ENCODE measurements around the gene LTBR. TPM values are rescaled to one million over a fixed set of nuclear protein-coding genes. Genes with fewer than 3 reads are reported as not detected.
A peak's percentile ranks its signal among the peaks of the same experiment; 100 is the strongest.

The LTBR gene
- total and polyA plus RNA-seq, 10 of the 15 experiments (the other 5 are each of a cell fraction or from before 2014, with no cell fraction given): 0.24 to 0.44 TPM; not detected in 8

DNA sequence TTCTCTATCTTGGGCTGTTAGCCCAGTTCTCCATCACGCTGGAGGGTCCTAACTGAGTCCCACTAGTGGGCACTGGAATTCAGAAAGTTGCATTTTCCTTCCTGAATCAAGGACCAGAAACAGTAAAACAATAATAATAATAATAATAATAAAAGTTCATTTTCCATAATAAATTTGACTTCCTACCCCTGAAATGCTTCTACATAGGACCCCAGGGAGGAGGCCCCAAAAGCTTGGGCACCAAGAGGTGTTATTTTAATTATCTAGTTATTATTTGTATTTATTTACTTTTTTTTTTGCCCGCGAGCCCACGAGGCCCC, 21.0 kb upstream of the LTBR start (continued):
- no peak for TF ChIP-seq TCF3 (IDR thresholded peaks at IDR 0.05; ENCODE audit: borderline replicate concordance, insufficient read depth, low read depth, low read length)
- TF ChIP-seq CUX1 (IDR thresholded peaks at IDR 0.05; ENCODE audit: insufficient replicate concordance, low read depth, low read length): no peak

- 0 out of 2 replicates have a peak, but pooled peaks have one; percentile 11 for TF ChIP-seq NR2F1 (conservative IDR thresholded peaks at IDR 0.05)
- TF ChIP-seq RUNX3 (IDR thresholded peaks at IDR 0.05; ENCODE audit: low read length): no peak
- TF ChIP-seq ZBTB11 (CRISPR knock-in tag; IDR thresholded peaks at IDR 0.05): no peak
- no peak for TF ChIP-seq RELB (IDR thresholded peaks at IDR 0.05; ENCODE audit: low read depth)
- H3K4me1 ChIP-seq (ENCODE audit: control insufficient read depth, insufficient read depth, low read length): peaks cover 10% of the 10 kb centered on the region
- ChIA-PET SMC1A (ENCODE audit: uncharacterized antibody, unreplicated experiment) (no interaction called here), RAD21 (ENCODE audit: unreplicated experiment) (interaction anchor here (1.3 kb wide), 1 partner anchor 28 kb away, joined by 3 read pairs; no protein-coding TSS in a partner anchor), CTCF (interaction anchor here (0.5 to 0.9 kb wide), 4 partner anchors 27 to 212 kb away, joined by 3 to 4 read pairs (median 3); no protein-coding TSS in a partner anchor), POLR2A (no interaction called here)
- WGBS (ENCODE audit: insufficient coverage, insufficient replicate concordance, low lambda C conversion rate, missing lambda C conversion rate): 12% methylated on average over 42 of the region's 59 CpGs
- H3K27me3 ChIP-seq (replicated peaks in 1 of 2; ENCODE audit: control insufficient read depth in 2 of 2, insufficient read depth in 2 of 2, low read length in 1 of 2): no peaks in the 10 kb centered on the region
- H3K79me2 ChIP-seq (ENCODE audit: control insufficient read depth, insufficient read depth, low read length): no peaks in the 10 kb centered on the region
- peak overlapping the region; percentile 83 for H3K4me2 ChIP-seq (ENCODE audit: control insufficient read depth, insufficient read depth)
- DNase-seq (ENCODE audit: low read depth, low spot score) (no peak), ATAC-seq (peak; percentile 75), FAIRE-seq (no peak)
- no peak overlapping the region for H3K27ac ChIP-seq (ENCODE audit: control insufficient read depth, insufficient read depth)
- H3K36me3 ChIP-seq (ENCODE audit: control insufficient read depth in 2 of 2, insufficient read depth in 2 of 2, low read length in 1 of 2): no peaks in the 10 kb centered on the region
- H4K20me1 ChIP-seq (ENCODE audit: control insufficient read depth, insufficient read depth): no peaks in the 10 kb centered on the region
- peak overlapping the region; percentile 76 for H2AFZ ChIP-seq (ENCODE audit: control insufficient read depth, low read depth, low read length)
- intact Hi-C loops (cut with micrococcal nuclease; ENCODE audit: unreplicated experiment) (no loop called here), in situ Hi-C loops (cut with MboI) (no loop called here)
- peak overlapping the region; percentile 63; the same call in 1 of the 2 replicates for H3K4me3 ChIP-seq
- no peaks in the 10 kb centered on the region for H3K9me3 ChIP-seq (replicated peaks; ENCODE audit: control insufficient read depth, insufficient read depth, low read length)
- H3K9ac ChIP-seq (ENCODE audit: control insufficient read depth, insufficient read depth, low read length): peak overlapping the region; percentile 24; the same call in 1 of the 2 replicates
- BruUV-seq (replicated peaks): no TSS peak
These were observed 20.5 kb upstream of the LTBR start for GRCh38 chr12:6363330-6364043.

All from GM12878 (cell line).